GM21825 (cell line): Measurements from ENCODE around the gene ARID5B.

ENCODE experiments used
- ATAC-seq: cut with Tn5 transposase; IDR thresholded peaks from one replicate; pipeline ENCODE4 v1.9.1; 2021; ENCODE audit warnings: mild to moderate bottlenecking, moderate library complexity; ENCODE audit not compliant: unreplicated experiment

Gene ARID5B

DNA sequence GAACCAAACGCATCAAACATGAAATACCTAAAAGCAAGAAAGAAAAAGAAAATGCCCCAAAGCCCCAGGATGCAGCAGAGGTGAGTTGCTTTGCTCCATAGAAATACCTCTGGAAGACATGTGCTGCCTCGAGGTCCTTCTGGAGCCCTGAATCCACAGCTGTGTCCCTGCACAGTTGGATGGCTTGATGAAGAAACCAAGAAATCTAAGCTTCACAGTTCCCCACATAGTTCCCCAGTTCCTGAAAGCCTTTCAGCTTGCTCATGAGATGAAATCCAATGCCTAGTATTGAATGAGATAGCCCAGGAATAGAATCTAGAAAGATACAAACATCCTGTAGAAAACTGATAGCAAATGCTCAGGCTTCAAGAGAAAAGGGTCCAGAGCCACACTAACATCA is 184.3 kb downstream of the ARID5B start:
- no peak for ATAC-seq

DNA sequence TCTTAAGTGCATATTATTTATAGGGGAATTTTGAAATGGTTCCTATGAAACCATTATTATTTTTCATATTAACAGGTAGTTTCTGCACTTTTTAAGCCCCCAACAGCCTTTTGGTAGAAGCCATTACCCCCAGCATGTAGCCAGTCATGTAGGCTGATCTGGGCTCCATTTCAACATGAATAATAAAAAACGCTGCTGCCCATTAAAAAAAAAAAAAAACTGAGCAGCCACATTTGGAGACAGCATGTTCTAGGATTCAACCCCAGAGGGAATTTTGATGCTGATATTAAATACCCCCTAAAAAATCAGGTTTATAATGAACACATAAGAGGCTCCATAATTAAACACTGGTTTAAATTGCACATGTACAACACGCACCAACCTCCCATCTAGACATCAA is 185.8 kb downstream of the ARID5B start:
- ATAC-seq, result no peak

DNA sequence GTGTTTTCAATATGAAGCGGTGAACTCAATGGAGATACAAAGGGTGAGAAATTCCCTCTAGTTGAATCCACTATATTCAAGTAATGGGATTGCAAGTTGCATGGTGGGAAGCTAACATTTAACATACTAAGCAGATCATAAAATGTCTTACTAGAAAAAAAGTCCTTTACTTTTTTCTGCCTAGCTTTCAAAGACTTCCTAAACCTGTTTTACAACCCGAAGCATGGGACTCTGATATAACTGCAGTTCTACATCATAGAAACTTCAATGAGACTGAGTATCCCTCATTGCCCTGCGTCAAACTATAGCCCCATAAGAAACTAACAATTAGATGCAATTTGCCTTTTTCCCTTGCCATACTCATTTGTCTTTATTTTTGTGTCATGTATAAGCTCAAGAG is 187.3 kb downstream of the ARID5B start:
- ATAC-seq, result no peak

DNA sequence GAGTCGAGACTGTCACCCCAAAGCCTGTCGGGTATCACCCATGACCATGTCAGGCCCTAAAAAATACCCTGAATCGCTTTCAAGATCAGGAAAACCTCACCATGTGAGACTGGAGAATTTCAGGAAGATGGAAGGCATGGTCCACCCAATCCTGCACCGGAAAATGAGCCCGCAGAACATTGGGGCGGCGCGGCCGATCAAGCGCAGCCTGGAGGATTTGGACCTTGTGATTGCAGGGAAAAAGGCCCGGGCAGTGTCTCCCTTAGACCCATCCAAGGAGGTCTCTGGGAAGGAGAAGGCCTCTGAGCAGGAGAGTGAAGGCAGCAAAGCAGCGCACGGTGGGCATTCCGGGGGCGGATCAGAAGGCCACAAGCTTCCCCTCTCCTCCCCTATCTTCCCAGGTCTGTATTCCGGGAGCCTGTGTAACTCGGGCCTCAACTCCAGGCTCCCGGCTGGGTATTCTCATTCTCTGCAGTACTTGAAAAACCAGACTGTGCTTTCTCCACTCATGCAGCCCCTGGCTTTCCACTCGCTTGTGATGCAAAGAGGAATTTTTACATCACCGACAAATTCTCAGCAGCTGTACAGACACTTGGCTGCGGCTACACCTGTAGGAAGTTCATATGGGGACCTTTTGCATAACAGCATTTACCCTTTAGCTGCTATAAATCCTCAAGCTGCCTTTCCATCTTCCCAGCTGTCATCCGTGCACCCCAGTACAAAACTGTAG is 191.0 kb downstream of the ARID5B start:
- no peak for ATAC-seq

- ATAC-seq, result no peak
Observed at GRCh38 chr10:62093863-62094291, 192.4 kb downstream of the ARID5B start.

- ATAC-seq, result no peak
Observed at GRCh38 chr10:62095181-62096122, 194.0 kb downstream of the ARID5B start.

DNA sequence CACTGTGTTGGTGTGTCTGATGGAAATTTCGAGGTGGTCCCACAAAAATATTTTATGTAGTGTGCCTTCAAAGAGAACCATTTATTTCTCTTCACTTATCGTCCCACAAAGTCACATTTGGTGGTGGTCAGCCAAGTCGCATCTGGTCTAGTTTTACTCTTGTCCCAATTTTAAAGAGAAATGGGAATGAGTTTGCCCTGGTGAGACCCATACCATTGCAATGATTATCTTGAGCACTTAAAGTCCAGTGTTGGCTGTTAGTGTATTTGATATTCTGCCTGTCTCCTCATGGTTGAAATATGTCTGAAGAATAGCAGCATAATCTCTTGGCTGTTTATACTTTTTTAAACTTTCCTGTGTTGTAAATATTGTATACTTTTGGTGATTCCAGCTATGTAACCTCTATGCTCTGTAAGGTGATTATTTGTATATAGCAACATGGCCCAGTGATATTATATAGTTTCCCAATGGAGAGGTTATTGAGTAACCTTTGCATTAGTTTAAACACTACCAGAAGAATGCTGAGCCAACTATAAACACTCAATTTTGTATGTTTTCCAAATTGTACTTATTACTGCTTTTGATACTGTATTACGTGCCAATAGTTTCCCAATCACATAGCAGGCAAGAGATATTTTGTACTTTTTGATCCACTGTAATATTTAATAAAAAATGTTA is 194.9 kb downstream of the ARID5B start:
- no peak for ATAC-seq

DNA sequence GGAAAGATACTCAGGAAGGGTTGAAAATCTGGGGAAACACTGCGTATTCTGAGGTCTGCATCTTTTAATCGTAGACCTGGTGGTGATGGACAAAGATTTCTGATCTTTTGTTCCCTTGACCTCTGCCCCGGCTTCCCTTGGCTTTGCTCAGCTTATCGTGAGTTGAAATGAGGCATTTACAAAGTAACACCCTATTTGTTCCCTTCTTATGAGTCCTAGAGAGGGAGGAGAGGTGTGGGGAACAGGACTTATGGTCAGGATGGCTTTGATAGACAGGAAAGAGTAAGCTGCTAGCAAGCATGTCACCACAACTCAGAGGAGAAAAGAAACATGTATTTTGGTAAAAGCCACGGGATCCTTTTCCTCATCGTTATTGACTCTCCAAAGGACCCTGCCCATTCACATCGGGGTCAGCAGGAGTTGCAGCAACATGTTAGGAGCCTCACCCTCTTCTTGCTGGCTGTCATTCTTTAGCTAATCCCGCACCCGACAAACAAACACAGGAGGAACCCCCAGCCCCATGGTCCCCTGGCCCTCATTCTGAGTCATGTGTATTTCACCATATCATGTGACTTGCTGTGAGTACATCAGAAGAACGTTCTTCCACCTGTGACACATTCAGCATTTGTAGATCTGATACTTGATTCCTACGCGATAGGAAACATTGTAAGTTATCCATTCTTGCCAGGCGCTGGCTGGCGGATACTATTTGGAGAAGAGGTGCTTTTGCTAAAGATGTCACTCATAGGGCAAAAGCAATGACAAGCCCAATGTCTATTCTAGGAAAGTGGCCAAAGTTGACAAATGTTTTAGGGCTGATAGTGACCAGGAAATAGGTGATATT is 197.0 kb downstream of the ARID5B start:
- no peak for ATAC-seq

- ATAC-seq, result no peak
Observed at GRCh38 chr10:62099299-62099698, 197.8 kb downstream of the ARID5B start.

DNA sequence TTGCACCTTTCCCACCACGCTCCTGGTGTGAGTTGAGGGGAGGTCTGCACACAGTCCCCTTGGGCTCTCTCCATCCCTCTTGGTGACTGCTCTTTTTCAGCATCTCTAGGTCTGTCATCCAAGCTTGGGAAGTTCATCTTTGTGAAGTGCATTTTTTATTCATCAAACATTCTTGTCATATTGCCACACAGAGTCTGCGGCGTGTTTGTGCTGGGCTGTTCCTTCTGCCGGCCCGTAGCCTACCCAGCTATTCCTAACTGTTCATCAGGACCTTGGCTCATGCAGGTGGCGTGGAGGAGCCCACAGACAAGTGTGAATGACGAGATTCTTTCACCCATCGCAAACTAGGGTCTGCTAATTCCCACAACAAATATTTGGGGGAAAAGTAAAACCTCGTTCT is 202.4 kb downstream of the ARID5B start:
- no peak for ATAC-seq

DNA sequence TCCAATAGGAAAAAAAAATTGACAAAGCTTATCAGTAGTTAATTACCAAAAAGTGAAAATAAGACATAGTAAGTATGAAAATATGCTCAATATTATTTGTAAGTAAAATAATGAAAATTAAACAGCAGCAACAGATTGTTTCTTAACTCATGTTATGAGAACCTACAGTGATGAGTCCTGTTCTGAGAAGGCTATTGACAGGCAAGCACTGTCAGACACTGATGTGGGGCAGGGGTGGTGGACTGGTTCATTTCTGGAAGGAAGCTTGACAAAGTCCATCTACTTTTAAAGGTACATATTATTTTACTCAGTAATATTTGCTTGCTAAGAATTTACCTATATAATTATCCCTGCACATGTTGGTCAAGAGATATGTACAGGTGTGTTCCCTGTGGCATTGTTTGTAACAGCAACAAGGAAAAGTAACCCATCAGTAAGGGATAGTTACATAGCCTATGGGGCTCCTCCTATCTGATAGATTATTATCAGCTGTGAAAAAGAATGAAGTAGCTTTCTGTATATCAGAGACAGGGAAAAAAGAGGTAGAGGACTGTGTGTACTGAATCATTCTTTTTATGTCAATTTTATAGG is 205.5 kb downstream of the ARID5B start:
- no peak for ATAC-seq

- no peak for ATAC-seq
Observed at GRCh38 chr10:62108759-62109586, 207.5 kb downstream of the ARID5B start.

DNA sequence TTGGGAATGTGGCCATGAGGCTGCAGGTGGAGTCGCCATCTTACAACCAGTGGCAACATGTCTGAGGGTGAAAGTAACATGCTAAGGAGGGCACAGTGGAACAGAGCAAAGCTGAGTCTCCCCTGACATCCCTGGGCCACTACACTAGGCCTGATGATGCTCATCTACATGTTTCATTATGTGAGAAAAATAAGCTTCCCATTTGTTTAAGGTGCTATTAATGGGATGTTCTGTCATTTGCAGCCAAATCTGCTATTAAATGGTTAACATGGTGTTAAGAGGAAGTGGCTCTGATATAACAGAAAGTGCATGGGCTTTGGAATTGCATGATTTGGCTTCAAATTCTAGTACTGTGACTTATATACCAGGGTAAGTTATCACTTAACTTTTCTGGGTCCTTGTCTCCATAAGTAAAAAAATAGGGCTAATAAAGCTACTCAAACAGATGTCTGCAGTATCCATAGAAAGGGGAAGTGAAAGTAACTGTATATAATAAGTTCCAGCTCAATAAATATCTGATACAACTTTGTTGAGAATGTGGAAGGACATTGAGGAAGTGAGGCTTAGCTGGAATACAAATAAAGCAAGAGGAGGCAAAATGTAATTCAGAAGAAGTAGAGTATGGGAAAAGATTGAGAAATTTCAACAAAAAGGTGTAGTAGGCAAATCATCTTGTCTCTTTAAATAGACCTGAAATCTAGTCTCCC is 208.2 kb downstream of the ARID5B start:
- ATAC-seq, result peak; percentile 76

GRCh38 chr10:62112300-62112699 is 210.8 kb downstream of the ARID5B start:
- ATAC-seq, result no peak

GRCh38 chr10:62112963-62113362 is 211.5 kb downstream of the ARID5B start:
- no peak for ATAC-seq

GRCh38 chr10:62113680-62114079 is 212.2 kb downstream of the ARID5B start:
- ATAC-seq, result no peak

DNA sequence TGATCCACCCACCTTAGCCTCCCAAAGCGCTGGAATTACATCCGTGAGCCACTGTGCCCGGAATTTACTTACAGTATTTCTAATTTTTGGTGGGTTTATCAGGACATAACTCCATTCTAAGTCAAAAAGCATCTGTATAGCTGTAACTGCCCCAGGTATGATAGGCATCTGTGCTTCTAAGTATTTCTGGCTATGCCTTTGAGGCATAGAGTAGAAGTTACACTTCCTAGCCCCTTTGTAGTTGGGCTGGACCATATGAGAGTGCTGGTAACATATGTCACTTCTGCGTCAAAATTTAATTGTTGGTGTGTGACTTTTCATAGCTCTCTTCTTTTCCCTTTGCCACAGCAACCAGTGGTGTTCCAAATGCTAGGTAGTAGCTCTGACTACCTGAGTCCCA is 213.8 kb downstream of the ARID5B start:
- ATAC-seq, result no peak

DNA sequence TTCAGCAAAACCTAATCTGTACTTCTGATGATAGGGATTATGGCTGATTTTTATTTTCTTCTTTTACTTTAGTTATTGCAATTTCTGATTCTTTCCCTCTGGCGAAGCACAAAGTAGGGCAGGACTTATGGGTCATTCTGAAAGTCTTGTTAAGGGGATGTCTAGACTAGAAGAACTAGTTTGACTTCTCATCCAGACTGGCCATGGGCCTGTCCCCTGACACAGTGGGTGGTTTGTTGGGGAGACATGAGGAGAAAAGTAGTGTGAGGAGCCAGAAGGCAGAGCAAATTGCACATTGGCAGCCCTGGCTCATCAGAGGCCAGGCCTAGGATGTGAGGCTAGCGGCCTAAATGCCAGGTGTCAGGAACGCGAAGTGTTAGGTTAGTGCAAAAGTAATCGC is 214.3 kb downstream of the ARID5B start:
- ATAC-seq, result no peak

GRCh38 chr10:62116896-62117295 is 215.4 kb downstream of the ARID5B start:
- no peak for ATAC-seq
